SK-N-SH (cell line): ENCODE data around the gene NME5. TPM values are rescaled to one million over a fixed set of nuclear protein-coding genes. Genes with fewer than 3 reads are reported as not detected.

Source experiments
- CTCF ChIA-PET: fragments of 300-600, 350-600 bp; formaldehyde crosslinking; extraction: SDS; loops from one replicate; lab custom pipeline; 2021; lab: Yijun Ruan, JAX
- POLR2A ChIA-PET: fragments of 350-600 bp; sonication (Branson Sonifier 250); formaldehyde crosslinking; extraction: SDS; loops from one replicate; lab custom pipeline; 2020; ENCODE audit warnings: antibody characterized with exemption, inconsistent platforms; lab: Yijun Ruan, JAX
- DNase-seq: peaks from one replicate; pipeline ENCODE4 v3.0.0; 2012
- H2AFZ ChIP-seq: fragments of 200-600 bp; sonication (generic); 2 replicates; pipeline ENCODE4 v1.8.1; 2016; ENCODE audit warnings: antibody characterized with exemption, mild to moderate bottlenecking, low read depth
- H3F3A ChIP-seq: fragments of 200-600 bp; sonication (generic); replicated peaks from 2 replicates; pipeline ENCODE3; 2016; ENCODE audit warnings: antibody characterized with exemption, mild to moderate bottlenecking; ENCODE audit not compliant: insufficient read depth
- H3K27ac ChIP-seq, 2 experiments: fragments of 200-500 bp in 1 of 2; fragments of 200-600 bp in 1 of 2; sonication (Bioruptor generic) in 1 of 2; sonication (generic), shearing (Covaris generic) in 1 of 2; 2 replicates each; pipeline versions ENCODE4 v1.5.1 to v1.6.1; 2014 to 2016; ENCODE audit warnings: low read depth in 2 of 2, inconsistent platforms in 1 of 2, low read length in 1 of 2, mild to moderate bottlenecking in 1 of 2, mixed read lengths in 1 of 2
- H3K27me3 ChIP-seq: fragments of 200-600 bp; sonication (generic), shearing (Covaris generic); 2 replicates; pipeline ENCODE4 v1.6.1; 2016; ENCODE audit warnings: mixed run types; ENCODE audit not compliant: insufficient read depth
- H3K36me3 ChIP-seq, 2 experiments: fragments of 200-500 bp in 1 of 2; fragments of 200-600 bp in 1 of 2; sonication (Bioruptor generic) in 1 of 2; sonication (generic) in 1 of 2; replicated peaks in 1 of 2; 2 replicates each; pipeline versions ENCODE3 to v1.5.1; 2014 to 2016; ENCODE audit warnings: low read length in 1 of 2, mild to moderate bottlenecking in 1 of 2; ENCODE audit not compliant: insufficient read depth in 2 of 2, control insufficient read depth in 1 of 2
- H3K4me1 ChIP-seq, 2 experiments: fragments of 200-500 bp in 1 of 2; fragments of 200-600 bp in 1 of 2; sonication (Bioruptor generic) in 1 of 2; sonication (generic), shearing (Covaris generic) in 1 of 2; 2 replicates each; pipeline versions ENCODE4 v1.5.1 to v1.6.1; 2014 to 2016; ENCODE audit warnings: low read depth in 1 of 2, low read length in 1 of 2, mixed run types in 1 of 2; ENCODE audit not compliant: insufficient read depth in 2 of 2, control insufficient read depth in 1 of 2
- H3K4me2 ChIP-seq: fragments of 200-600 bp; sonication (generic), shearing (Covaris generic); 2 replicates; pipeline ENCODE4 v1.6.1; 2017; ENCODE audit warnings: mixed run types
- H3K4me3 ChIP-seq, 2 experiments: fragments of 200-500 bp in 1 of 2; fragments of 200-600 bp in 1 of 2; sonication (Bioruptor generic) in 1 of 2; sonication (generic), shearing (Covaris generic) in 1 of 2; 2 replicates each; pipeline versions ENCODE4 v1.5.1 to v1.8.1; 2014 to 2016; ENCODE audit warnings: low read depth in 2 of 2, inconsistent platforms in 1 of 2, low read length in 1 of 2, mild to moderate bottlenecking in 1 of 2, mixed read lengths in 1 of 2, moderate library complexity in 1 of 2
- H3K79me2 ChIP-seq: fragments of 200-600 bp; sonication (generic); 2 replicates; pipeline ENCODE4 v1.8.1; 2017; ENCODE audit warnings: mild to moderate bottlenecking; ENCODE audit not compliant: insufficient read depth
- H3K9ac ChIP-seq: fragments of 200-600 bp; sonication (generic); 2 replicates; pipeline ENCODE4 v1.6.1; 2017; ENCODE audit warnings: mixed run types
- H3K9me2 ChIP-seq: fragments of 200-600 bp; sonication (generic); 2 replicates; pipeline ENCODE4 v1.6.1; 2017; ENCODE audit warnings: mixed run types
- H3K9me3 ChIP-seq: fragments of 200-600 bp; sonication (generic); 2 replicates; pipeline ENCODE4 v1.6.1; 2017; ENCODE audit warnings: mixed run types, mild to moderate bottlenecking, moderate library complexity
- H4K20me1 ChIP-seq: fragments of 200-600 bp; sonication (generic); 2 replicates; pipeline ENCODE4 v1.6.1; 2017; ENCODE audit warnings: mild to moderate bottlenecking, mixed run types; ENCODE audit not compliant: insufficient read depth
- CHD2 ChIP-seq: fragments of 150-350 bp; IDR thresholded peaks from 2 replicates; pipeline ENCODE4 v1.6.1; 2018; ENCODE audit warnings: low read length; ENCODE audit not compliant: partially characterized antibody
- GABPA ChIP-seq: IDR thresholded peaks from 2 replicates; pipeline ENCODE4 v1.4.0; 2012; ENCODE audit warnings: low read depth, mild to moderate bottlenecking
- GATA2 ChIP-seq: sonication (generic); formaldehyde crosslinking; IDR thresholded peaks from 2 replicates; pipeline ENCODE4 v1.5.0; 2020; ENCODE audit warnings: mild to moderate bottlenecking, missing genetic modification reagents
- JUND ChIP-seq: IDR thresholded peaks from 2 replicates; pipeline ENCODE4 v1.4.0; 2012
- MEF2A ChIP-seq: IDR thresholded peaks from 2 replicates; pipeline ENCODE4 v1.4.0; 2012; ENCODE audit warnings: low read depth, borderline replicate concordance
- MXI1 ChIP-seq: IDR thresholded peaks from 2 replicates; pipeline ENCODE4 v1.6.1; 2012; ENCODE audit warnings: mild to moderate bottlenecking, low read depth, low read length, improper control_type of control experiment
- NFIC ChIP-seq: IDR thresholded peaks from 2 replicates; pipeline ENCODE4 v1.4.0; 2012; ENCODE audit warnings: borderline replicate concordance
- NRF1 ChIP-seq: IDR thresholded peaks from 2 replicates; pipeline ENCODE4 v1.6.1; 2012; ENCODE audit warnings: low read depth, mild to moderate bottlenecking, low read length
- POLR2AphosphoS5 ChIP-seq: IDR thresholded peaks from 2 replicates; pipeline ENCODE4 v1.6.1; 2012; ENCODE audit warnings: low read depth, low read length
- RCOR1 ChIP-seq: fragments of 150-350 bp; IDR thresholded peaks from 2 replicates; pipeline ENCODE4 v1.6.1; 2017; ENCODE audit warnings: antibody characterized with exemption, low read length
- RFX5 ChIP-seq: IDR thresholded peaks from 2 replicates; pipeline ENCODE4 v1.6.1; 2012; ENCODE audit warnings: mild to moderate bottlenecking, improper control_type of control experiment, low read length
- SIN3A ChIP-seq: IDR thresholded peaks from 2 replicates; pipeline ENCODE4 v1.6.1; 2012; ENCODE audit warnings: low read depth, mild to moderate bottlenecking, low read length, moderate library complexity, borderline replicate concordance
- SMC3 ChIP-seq: IDR thresholded peaks from 2 replicates; pipeline ENCODE4 v1.6.1; 2012; ENCODE audit warnings: low read depth, low read length, improper control_type of control experiment
- TAF1 ChIP-seq: IDR thresholded peaks from 2 replicates; pipeline ENCODE4 v1.6.1; 2012; ENCODE audit warnings: low read depth, mild to moderate bottlenecking, low read length, moderate library complexity, borderline replicate concordance
- TEAD4 ChIP-seq: IDR thresholded peaks from 2 replicates; pipeline ENCODE4 v1.4.0; 2012; ENCODE audit warnings: mild to moderate bottlenecking, borderline replicate concordance; ENCODE audit not compliant: insufficient read depth
- WGBS: methylation state at CpG from one replicate; pipeline ENCODE4 v1.1.6; 2017; ENCODE audit warnings: low lambda C conversion rate; 5-methylcytosine and 5-hydroxymethylcytosine counted together
- polyA plus RNA-seq, 3 experiments: library from polyadenylated mRNA; depleted of rRNA; stranded (reverse); fragments of >200 nt; gene quantifications; 2 replicates each; pipeline ENCODE4 v1.2.3, GENCODE V29; 2012
- TF ChIP-seq, protein P1 (sequence below): fragments of 150-350 bp; IDR thresholded peaks from 2 replicates; pipeline ENCODE4 v1.6.1; 2017; ENCODE audit warnings: antibody characterized with exemption, low read length, low read depth, borderline replicate concordance
- TF ChIP-seq, protein P2 (sequence below): IDR thresholded peaks from 2 replicates; pipeline ENCODE4 v1.6.1; 2012; ENCODE audit warnings: mild to moderate bottlenecking, low read depth, low read length, moderate library complexity
- TF ChIP-seq, protein P3 (sequence below): IDR thresholded peaks from 2 replicates; pipeline ENCODE4 v1.4.0; 2012; ENCODE audit warnings: low read depth, borderline replicate concordance
- TF ChIP-seq, protein P4 (sequence below): fragments of 200-600 bp; sonication (generic); IDR thresholded peaks from 2 replicates; pipeline ENCODE4 v1.6.1; 2017; ENCODE audit warnings: antibody characterized with exemption, mild to moderate bottlenecking, moderate library complexity

The NME5 gene
- polyA plus RNA-seq, 1 of the 3 experiments (the other 2 are of a cell fraction), result 3.7 TPM

DNA sequence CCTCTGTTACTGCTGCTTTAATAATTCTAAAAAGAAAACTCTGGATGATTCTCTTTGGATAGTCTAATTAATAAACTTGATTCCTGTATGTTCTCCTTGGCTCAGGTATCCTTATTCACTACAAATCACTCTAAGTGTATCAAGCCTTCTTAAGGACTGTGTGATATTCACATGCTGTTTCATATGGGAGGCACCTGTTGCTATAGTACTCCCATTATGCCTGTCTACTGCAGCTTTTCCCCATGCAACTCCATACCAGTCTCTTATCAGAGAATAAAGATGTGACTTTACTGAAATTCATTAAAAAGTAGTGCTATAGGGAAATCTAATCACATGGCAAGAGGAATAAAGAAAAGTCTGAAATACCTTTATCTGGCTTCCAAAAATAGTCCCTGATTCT lies 24.5 kb upstream of the NME5 start:
- no peak overlapping the region for H3K9ac ChIP-seq
- H3K36me3 ChIP-seq, result peaks cover 91 to 93% of the 10 kb centered on the region in 2 experiments
- no peak overlapping the region for H2AFZ ChIP-seq
- no peaks in the 10 kb centered on the region for H3K9me3 ChIP-seq
- H3K4me2 ChIP-seq, result no peak overlapping the region
- no peaks in the 10 kb centered on the region for H3K9me2 ChIP-seq
- no peak for TF ChIP-seq TEAD4
- TF ChIP-seq, protein P1, sequence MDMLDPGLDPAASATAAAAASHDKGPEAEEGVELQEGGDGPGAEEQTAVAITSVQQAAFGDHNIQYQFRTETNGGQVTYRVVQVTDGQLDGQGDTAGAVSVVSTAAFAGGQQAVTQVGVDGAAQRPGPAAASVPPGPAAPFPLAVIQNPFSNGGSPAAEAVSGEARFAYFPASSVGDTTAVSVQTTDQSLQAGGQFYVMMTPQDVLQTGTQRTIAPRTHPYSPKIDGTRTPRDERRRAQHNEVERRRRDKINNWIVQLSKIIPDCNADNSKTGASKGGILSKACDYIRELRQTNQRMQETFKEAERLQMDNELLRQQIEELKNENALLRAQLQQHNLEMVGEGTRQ, result no peak
- TF ChIP-seq SMC3, result no peak
- no peak for TF ChIP-seq POLR2AphosphoS5
- TF ChIP-seq, protein P2, sequence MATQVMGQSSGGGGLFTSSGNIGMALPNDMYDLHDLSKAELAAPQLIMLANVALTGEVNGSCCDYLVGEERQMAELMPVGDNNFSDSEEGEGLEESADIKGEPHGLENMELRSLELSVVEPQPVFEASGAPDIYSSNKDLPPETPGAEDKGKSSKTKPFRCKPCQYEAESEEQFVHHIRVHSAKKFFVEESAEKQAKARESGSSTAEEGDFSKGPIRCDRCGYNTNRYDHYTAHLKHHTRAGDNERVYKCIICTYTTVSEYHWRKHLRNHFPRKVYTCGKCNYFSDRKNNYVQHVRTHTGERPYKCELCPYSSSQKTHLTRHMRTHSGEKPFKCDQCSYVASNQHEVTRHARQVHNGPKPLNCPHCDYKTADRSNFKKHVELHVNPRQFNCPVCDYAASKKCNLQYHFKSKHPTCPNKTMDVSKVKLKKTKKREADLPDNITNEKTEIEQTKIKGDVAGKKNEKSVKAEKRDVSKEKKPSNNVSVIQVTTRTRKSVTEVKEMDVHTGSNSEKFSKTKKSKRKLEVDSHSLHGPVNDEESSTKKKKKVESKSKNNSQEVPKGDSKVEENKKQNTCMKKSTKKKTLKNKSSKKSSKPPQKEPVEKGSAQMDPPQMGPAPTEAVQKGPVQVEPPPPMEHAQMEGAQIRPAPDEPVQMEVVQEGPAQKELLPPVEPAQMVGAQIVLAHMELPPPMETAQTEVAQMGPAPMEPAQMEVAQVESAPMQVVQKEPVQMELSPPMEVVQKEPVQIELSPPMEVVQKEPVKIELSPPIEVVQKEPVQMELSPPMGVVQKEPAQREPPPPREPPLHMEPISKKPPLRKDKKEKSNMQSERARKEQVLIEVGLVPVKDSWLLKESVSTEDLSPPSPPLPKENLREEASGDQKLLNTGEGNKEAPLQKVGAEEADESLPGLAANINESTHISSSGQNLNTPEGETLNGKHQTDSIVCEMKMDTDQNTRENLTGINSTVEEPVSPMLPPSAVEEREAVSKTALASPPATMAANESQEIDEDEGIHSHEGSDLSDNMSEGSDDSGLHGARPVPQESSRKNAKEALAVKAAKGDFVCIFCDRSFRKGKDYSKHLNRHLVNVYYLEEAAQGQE, result no peak
- TF ChIP-seq RFX5, result no peak
- no peak for TF ChIP-seq MXI1
- TF ChIP-seq NFIC, result no peak
- no peak for TF ChIP-seq TAF1
- TF ChIP-seq, all 33 proteins: peak for 0
- ChIA-PET POLR2A (no interaction called here), CTCF (interaction anchor here (1.1 to 1.5 kb wide), 2 partner anchors 17 to 188 kb away, joined by 3 read pairs; no protein-coding TSS in a partner anchor)
- H3K4me3 ChIP-seq, result no peak overlapping the region
- no peak overlapping the region for H3K27ac ChIP-seq
- no peaks in the 10 kb centered on the region for H3K4me1 ChIP-seq
- no peak for DNase-seq
- peaks cover 8% of the 10 kb centered on the region; the same call in 1 of the 2 replicates for H3K79me2 ChIP-seq
- no peaks in the 10 kb centered on the region for H4K20me1 ChIP-seq
- H3K27me3 ChIP-seq, result no peaks in the 10 kb centered on the region
- peaks cover 6% of the 10 kb centered on the region for H3F3A ChIP-seq

DNA sequence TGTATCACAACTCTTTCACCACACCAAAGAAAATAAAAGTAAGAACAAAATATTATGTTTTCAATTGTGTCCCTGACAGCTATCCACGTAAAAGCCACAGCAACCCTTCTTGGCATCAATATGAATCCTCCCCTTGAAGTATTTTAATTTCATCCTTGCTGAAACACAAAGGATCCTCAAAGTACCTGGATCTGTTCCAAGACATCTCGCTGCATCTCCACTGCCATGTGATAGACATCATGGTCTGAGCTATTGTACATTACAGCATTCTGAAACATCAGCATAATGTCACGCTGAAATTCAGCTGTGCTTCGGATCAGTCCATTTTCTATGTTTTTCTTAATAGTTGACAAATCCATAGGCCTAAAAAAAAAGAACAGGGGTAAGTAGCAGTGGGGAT lies 21.5 kb upstream of the NME5 start:
- Histone ChIP-seq H3K79me2 (peaks cover 8% of the 10 kb centered on the region; the same call in 1 of the 2 replicates), H3K36me3 (peaks cover 82 to 85% of the 10 kb centered on the region in 2 experiments), H3K9me2 (no peaks in the 10 kb centered on the region), H3K9me3 (no peaks in the 10 kb centered on the region), H4K20me1 (0 out of 2 replicates have a peak, but pooled peaks cover 4% of the 10 kb centered on the region), H3K4me1 (no peaks in the 10 kb centered on the region), H3K9ac (no peak overlapping the region), H3K4me3 (no peak overlapping the region), H3K4me2 (no peak overlapping the region), H2AFZ (no peak overlapping the region), H3K27me3 (no peaks in the 10 kb centered on the region), H3K27ac (no peak overlapping the region), H3F3A (peaks cover 16% of the 10 kb centered on the region)
- 97% methylated on average over 4 of the region's 4 CpGs for WGBS
- POLR2A ChIA-PET, result no interaction called here
- CTCF ChIA-PET, result no interaction called here
- no peak for DNase-seq
- no peak for TF ChIP-seq MEF2A
- no peak for TF ChIP-seq MXI1
- no peak for TF ChIP-seq TEAD4
- TF ChIP-seq GABPA, result no peak
- no peak for TF ChIP-seq CHD2
- no peak for TF ChIP-seq SIN3A
- no peak for TF ChIP-seq RCOR1
- TF ChIP-seq JUND, result no peak
- no peak for TF ChIP-seq GATA2 (CRISPR knock-in tag)
- no peak for TF ChIP-seq NRF1
- TF ChIP-seq, protein P3, sequence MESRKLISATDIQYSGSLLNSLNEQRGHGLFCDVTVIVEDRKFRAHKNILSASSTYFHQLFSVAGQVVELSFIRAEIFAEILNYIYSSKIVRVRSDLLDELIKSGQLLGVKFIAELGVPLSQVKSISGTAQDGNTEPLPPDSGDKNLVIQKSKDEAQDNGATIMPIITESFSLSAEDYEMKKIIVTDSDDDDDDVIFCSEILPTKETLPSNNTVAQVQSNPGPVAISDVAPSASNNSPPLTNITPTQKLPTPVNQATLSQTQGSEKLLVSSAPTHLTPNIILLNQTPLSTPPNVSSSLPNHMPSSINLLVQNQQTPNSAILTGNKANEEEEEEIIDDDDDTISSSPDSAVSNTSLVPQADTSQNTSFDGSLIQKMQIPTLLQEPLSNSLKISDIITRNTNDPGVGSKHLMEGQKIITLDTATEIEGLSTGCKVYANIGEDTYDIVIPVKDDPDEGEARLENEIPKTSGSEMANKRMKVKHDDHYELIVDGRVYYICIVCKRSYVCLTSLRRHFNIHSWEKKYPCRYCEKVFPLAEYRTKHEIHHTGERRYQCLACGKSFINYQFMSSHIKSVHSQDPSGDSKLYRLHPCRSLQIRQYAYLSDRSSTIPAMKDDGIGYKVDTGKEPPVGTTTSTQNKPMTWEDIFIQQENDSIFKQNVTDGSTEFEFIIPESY, result no peak
- no peak for TF ChIP-seq RFX5
- TF ChIP-seq, protein P4, sequence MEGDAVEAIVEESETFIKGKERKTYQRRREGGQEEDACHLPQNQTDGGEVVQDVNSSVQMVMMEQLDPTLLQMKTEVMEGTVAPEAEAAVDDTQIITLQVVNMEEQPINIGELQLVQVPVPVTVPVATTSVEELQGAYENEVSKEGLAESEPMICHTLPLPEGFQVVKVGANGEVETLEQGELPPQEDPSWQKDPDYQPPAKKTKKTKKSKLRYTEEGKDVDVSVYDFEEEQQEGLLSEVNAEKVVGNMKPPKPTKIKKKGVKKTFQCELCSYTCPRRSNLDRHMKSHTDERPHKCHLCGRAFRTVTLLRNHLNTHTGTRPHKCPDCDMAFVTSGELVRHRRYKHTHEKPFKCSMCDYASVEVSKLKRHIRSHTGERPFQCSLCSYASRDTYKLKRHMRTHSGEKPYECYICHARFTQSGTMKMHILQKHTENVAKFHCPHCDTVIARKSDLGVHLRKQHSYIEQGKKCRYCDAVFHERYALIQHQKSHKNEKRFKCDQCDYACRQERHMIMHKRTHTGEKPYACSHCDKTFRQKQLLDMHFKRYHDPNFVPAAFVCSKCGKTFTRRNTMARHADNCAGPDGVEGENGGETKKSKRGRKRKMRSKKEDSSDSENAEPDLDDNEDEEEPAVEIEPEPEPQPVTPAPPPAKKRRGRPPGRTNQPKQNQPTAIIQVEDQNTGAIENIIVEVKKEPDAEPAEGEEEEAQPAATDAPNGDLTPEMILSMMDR, result no peak
